HTR-8/SVneo (cell line): ENCODE results near the gene MIEF1.
A peak's percentile ranks its signal among the peaks of the same experiment; 100 is the strongest.

Experiments used
- DNase-seq: peaks from one replicate; pipeline ENCODE4 v3.0.0; 2011; ENCODE audit warnings: low spot score, mixed read lengths; ENCODE audit not compliant: insufficient read length
- FAIRE-seq: peaks from 2 replicates; lab custom pipeline; 2011; peaks lifted over from hg19 to GRCh38; lab: Jason Lieb, UNC

Gene MIEF1

GRCh38 chr22:39487826-39488520 is 14.1 kb upstream of the MIEF1 start:
- FAIRE-seq, result no peak

DNA sequence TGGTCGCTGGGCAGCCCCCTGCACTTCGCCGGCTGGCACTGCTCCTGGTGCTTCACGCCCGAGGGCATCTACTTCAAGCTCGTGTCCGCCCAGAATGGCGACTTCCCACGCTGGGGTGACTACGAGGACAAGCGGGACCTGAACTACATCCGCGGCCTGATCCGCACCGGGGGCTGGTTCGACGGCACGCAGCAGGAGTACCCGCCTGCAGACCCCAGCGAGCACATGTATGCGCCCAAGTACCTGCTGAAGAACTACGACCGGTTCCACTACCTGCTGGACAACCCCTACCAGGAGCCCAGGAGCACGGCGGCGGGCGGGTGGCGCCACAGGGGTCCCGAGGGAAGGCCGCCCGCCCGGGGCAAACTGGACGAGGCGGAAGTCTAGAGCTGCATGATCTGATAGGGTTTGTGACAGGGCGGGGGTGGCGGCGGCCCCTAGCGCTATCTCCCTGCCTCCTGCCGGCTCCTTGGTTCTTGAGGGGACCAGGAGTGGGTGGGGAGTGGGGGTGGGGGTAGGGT is 13.5 kb upstream of the MIEF1 start:
- DNase-seq, result no peak

More at GRCh38 chr22:39487826-39488520, 14.1 kb upstream of the MIEF1 start:
- DNase-seq, result no peak

DNA sequence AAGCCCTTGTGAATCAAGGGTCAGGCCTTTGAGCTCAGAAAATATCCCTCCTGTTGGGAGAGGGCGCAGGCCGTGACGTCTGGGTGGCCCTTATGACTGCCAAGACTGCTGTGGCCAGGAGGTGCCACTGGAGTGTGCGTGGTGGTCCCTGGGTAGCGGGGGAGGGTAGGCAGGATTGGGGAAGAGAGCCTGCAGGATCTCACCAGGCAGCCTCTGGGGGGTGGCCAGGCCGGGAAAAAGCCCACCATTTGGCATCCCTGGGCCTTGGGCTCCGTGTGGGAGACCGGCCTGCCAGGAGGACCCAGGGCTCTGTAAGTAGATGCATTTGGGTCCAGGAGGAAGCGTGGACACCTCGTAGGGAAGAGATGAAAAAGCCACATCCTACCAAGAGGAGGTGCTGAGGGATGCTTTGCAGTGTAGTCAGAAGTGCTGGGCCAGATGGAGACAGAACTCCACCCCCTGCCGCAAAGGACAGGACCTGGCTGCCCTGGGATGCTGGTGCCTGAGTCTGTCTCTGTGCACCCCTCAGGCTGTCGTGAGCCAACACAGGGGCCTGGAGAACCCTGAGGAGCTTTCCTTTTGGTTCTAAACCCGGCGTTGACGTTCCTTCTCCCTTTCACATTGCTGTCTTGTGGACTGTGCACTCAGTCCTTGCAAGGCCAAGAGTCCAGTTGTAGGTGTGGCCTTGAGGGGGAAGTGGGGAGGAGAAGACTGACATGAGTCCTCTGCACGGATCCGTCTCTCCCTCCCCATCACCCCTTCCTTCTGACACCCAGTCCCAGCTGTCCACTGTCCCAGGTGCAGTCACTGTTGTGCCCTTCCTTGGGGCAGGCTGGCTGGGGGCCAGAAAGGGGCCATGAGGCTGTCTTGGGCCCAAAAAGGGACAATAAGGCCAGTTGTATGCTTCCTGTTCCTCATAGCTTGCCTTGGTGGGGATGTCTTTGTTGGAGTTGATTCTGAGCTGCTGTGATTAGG is 12.7 kb upstream of the MIEF1 start:
- DNase-seq (no peak), FAIRE-seq (no peak)

More for the DNA sequence above, 13.5 kb upstream of the MIEF1 start:
- FAIRE-seq, result no peak

GRCh38 chr22:39490135-39490798 is 11.8 kb upstream of the MIEF1 start:
- peak; percentile 36 for FAIRE-seq

DNA sequence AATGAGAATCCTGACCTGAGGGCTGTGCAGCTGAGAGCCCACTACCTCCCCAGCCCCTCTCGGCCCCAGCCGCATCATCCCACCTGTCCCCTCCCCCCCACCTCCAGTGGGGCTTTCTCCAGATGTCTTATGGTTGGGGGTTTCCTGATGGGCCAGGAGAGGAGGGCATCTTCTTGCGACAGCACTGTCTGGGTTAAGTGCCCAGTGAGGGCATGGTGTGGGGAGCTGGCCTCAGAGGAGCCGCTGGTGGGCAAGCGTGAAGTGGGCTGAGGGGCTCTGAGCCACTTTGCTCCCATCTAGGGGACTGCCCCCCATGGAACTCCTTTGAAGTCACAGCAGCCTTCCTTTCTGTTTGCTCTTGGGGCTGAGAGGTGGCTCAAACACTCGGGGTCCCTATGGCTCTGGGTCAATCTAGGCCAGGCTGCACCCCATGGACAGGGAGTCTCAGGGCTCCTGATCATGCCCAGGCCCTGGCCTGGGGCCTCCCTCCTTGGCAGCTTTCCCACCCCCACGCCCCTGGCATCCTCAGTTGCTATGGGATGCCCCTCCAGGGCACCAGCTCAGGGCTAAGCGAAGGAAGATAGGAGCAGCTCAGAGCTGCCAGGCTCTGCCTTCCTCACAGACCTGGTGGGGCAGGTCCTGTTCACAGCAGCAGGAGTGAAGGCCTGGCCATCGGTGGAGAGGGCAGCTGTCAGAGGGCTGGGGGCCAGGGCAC is 11.0 kb upstream of the MIEF1 start:
- no peak for DNase-seq
- FAIRE-seq, result no peak

More at GRCh38 chr22:39490135-39490798, 11.8 kb upstream of the MIEF1 start:
- peak; percentile 66 for DNase-seq

DNA sequence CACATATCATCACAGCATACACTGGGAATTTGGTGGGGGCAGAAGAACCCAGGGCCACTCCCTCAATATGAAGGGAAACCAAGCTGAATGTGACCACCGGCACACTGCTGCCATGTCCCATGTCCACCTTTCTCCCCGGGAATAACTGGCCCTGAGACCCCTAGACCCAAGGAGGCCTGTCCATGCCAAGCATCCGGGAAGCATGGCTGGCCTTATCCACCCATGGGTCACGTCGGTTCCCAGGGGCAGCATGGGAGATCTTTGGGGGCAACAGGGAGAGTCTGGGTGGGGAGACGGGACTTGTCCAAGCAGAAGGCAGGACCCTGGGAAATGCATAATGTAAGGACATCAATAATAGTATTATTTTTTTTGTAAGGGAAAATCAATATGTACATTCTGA is 10.4 kb upstream of the MIEF1 start:
- no peak for DNase-seq
- no peak for FAIRE-seq

DNA sequence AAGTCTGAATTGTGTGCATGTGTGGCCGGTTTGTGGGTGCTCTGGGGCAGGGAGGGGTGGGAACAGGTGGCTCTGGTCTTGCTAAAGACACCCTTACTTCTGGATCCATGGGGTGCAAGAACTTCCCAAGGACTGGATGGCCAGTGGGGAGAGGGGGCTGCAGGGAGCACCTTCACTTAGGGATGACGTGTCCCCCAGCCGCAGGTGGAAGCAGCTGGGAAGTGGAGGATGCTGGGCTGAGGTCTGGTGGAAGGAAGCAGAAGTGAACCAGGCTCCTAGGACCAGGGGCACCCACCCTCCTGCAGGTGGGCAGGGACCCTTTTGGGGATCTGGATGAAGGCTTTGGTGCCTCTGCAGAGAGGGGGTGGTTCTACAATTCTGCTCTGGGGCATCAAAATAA is 9.9 kb upstream of the MIEF1 start:
- no peak for DNase-seq

DNA sequence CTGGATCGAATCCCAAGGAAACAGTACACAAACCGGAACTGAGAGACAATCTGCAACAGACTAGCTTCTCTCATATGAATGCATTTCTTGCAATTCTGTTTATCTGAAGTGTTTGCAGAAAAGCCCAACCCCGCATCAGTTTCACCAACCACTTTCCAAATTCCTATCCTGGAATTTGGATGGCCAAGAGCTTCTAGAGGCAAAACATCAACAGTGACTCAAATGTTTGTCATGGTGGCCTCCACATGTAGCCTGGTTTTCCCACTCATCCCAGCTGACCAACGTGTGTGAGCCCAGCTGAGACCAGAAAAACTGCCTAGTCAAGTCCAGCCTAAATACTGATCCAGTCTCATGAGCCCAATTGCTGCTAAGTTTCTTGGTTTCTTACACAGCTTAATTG is 8.3 kb upstream of the MIEF1 start:
- DNase-seq, result no peak

More for the DNA sequence above, 9.9 kb upstream of the MIEF1 start:
- no peak for FAIRE-seq

DNA sequence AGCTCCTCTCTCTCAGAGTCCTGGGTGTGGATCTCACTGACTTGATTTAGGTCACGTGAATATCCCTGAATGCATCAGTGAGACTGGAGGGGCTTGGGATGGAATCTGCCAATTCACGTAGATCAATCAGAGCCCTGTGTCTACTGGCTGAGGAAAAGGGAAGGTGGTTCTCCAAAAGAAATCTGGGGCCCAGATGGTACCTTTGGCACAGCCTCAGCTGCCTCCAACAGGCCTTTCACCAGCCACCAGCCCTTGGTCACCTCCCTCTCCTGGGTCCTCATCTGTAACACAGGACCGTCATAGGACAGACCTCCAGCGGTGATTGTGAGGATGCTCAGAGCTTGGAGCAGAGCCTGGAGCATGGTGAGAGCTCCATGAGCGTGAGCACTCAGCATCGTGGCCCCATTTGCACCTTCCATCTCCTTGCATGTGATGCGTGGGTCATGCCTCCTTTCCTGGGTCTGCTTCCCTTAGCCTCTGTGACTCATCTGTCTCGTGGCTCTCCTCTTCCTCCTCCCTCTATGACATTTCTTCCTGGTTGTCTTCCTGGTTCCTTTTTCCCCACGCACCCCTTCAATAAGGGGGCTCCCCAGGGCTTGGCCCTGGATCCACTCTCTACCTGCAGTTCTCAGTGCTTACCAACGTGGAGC is 7.5 kb upstream of the MIEF1 start:
- DNase-seq (no peak), FAIRE-seq (no peak)

More for the DNA sequence above, 8.3 kb upstream of the MIEF1 start:
- FAIRE-seq, result no peak

DNA sequence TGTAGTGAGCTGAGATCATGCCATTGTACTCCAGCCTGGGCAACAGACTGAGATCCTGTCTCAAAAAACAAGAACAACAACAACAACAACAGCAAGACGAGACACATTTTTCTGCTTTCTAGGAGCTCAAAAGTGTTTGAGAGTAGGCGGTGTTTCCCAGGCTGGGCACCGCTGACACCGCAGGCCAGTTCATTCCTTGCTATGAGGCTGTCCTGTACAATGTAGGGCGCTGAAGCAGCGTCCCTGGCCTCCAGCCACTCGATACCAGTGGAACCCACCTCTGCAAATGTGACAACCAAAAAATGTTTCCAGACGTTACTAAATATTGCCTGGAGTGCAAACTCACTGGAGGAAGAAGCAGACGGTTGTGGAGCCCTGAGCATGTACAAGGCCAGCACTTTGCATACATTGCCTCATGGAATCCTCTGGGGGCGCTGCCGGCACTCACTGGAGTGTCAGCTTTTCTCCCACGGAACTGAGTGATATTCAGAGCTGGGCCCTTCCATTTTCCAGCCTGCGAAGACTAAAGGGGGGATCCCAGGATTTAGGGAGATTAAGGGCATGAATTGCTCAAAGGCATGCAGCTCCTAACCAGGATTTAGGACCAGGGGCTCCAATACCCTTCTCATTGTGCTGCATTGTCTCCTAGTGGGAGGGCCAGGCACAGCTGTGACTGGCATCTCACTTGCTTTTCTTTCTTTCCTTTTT is 5.8 kb upstream of the MIEF1 start:
- FAIRE-seq (no peak), DNase-seq (no peak)

DNA sequence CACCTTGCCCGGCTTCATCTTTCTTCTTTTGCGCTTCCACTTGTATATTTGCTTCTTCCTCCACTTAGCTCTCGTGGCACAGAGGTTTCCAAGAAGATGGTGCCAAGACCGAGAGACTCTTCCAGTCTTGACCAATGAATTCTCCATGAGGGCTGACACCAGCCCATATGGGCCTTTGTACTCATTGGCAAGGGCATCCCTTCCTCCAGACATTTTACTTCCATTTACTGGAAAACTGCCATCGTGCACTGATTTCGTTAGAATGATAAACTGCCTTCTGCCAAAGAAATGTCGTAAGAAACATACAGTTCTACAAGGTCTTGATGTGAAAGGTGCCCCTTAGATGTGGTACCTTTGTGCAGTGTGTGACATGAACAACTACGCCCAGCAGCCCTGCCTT is 4.7 kb upstream of the MIEF1 start:
- FAIRE-seq, result no peak
- no peak for DNase-seq

DNA sequence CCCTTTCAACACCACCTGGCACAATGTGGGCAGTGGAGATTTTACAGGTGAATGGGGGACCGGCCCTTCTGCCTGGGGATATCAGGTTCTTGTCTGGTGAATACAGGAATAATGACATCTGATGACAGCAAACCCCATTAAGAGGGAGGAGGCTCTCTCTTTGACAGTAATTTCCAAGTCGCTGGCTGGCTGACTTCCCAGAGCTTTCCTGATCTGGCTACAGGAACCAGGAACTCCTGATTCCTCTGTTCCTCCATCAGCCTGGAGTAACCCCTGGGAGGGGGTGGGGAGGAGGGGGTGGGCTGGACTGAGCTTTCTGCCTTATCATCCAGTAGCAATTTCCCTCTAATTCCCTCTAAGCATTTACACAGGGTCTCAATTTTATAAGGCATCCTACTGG is 3.7 kb upstream of the MIEF1 start:
- DNase-seq (no peak), FAIRE-seq (no peak)

GRCh38 chr22:39498802-39499201 is 3.3 kb upstream of the MIEF1 start:
- DNase-seq, result no peak
- FAIRE-seq, result no peak

DNA sequence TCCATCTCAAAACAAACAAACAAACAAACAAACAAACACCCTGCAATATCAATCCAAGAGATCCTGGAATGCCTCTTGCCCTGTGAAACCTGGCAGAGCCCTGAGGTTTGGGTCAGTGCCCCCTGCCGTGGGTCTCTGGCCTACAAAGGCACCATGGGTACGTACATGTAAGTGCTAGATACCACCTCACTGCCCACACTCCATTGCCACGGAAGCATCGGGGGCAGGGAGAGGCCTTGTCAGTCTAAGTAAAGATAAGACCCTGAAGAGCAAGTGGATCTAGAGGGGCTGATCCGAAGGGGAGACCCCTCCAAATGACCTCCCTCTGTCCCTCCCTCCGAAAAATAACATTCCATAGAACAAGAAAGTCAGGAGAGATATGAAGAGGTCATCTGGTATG is 2.0 kb upstream of the MIEF1 start:
- FAIRE-seq (no peak), DNase-seq (no peak)

GRCh38 chr22:39501644-39502108 is 414 bp upstream of the MIEF1 start:
- FAIRE-seq (no peak), DNase-seq (no peak)

- FAIRE-seq (no peak), DNase-seq (no peak)
Observed at GRCh38 chr22:39502789-39503409, 809 bp downstream of the MIEF1 start.

DNA sequence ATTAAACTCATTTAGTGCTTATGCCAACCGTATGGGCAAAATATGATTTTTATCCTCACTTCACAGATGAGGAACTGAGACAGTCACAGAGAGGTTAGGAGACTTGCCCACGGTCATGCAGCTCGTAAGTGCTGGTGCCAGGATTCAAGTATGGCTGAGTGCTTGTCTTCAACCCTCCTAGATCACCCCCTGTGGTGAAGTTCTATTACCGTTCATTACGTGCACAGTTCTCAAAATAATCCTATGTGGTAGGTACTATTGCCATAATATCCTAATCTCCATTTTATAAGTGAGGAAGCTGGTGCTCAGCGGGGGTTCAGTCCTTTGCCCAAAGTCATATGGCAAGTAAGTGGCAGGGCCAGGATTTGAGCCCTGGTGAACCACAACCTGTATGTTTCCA is 1.5 kb downstream of the MIEF1 start:
- DNase-seq, result no peak
- FAIRE-seq, result no peak

DNA sequence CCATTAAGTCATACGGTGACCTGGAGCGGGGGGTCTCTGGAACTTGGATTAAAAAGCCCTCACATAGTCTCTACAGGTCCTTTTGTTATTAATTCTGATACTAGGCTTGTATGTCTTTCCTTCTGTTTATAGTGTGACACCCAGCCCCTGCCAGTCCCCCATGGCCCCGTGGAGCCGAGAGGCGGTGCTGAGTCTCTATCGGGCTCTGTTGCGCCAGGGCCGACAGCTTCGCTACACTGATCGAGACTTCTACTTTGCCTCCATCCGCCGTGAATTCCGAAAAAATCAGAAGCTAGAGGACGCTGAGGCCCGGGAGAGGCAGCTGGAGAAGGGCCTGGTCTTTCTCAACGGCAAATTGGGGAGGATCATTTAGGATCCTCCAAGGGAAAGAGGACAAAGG is 2.0 kb downstream of the MIEF1 start:
- DNase-seq (no peak), FAIRE-seq (no peak)
